DMS53 treated with DMSO at 0.1 percent for 48 hours (cell line): ENCODE results near the gene CGN.

ENCODE experiments used
- DNase-seq: peaks from one replicate; lab custom pipeline; 2025; ENCODE audit not compliant: unreplicated experiment; lab: John Stamatoyannopoulos, UW

The CGN gene, protein sequence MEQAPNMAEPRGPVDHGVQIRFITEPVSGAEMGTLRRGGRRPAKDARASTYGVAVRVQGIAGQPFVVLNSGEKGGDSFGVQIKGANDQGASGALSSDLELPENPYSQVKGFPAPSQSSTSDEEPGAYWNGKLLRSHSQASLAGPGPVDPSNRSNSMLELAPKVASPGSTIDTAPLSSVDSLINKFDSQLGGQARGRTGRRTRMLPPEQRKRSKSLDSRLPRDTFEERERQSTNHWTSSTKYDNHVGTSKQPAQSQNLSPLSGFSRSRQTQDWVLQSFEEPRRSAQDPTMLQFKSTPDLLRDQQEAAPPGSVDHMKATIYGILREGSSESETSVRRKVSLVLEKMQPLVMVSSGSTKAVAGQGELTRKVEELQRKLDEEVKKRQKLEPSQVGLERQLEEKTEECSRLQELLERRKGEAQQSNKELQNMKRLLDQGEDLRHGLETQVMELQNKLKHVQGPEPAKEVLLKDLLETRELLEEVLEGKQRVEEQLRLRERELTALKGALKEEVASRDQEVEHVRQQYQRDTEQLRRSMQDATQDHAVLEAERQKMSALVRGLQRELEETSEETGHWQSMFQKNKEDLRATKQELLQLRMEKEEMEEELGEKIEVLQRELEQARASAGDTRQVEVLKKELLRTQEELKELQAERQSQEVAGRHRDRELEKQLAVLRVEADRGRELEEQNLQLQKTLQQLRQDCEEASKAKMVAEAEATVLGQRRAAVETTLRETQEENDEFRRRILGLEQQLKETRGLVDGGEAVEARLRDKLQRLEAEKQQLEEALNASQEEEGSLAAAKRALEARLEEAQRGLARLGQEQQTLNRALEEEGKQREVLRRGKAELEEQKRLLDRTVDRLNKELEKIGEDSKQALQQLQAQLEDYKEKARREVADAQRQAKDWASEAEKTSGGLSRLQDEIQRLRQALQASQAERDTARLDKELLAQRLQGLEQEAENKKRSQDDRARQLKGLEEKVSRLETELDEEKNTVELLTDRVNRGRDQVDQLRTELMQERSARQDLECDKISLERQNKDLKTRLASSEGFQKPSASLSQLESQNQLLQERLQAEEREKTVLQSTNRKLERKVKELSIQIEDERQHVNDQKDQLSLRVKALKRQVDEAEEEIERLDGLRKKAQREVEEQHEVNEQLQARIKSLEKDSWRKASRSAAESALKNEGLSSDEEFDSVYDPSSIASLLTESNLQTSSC

DNA sequence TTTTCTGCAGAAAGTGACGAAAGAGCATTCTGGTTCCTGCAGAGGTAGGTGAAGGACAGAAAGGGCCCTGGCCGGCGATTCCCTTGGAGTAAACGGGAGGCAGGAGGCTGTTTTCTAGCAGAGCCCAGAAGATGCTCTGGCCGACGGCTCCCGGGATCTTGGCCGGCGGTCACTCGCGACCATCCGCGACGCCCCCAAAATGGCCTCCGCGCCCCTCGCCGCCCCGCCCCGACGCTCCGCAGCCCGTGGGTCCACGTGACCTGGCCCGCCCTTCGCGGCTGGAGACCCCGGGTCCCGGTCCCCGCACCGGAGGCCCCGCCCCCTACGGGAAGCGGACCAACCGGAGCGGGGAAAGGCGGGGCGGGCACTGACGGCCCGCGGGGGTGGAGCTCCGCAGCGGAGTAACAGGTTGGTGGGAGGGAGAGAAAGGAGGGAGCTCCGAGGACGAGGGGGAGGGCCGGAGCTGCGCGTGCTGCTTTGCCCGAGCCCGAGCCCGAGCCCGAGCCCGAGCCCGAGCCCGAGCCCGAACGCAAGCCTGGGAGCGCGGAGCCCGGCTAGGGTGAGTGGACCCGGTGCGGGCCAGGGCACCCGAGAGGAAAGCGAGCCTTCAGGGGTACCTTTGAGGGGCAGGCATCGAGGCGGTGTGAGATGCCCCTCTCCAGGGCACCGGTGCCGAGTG, at the start of gene CGN:
Gene CGN, plus strand, starts transcription at position 431 of the 679 bp plus-strand sequence. CDS start 7,133 bp downstream, outside the sequence.
- DNase-seq: peak; percentile 88

DNA sequence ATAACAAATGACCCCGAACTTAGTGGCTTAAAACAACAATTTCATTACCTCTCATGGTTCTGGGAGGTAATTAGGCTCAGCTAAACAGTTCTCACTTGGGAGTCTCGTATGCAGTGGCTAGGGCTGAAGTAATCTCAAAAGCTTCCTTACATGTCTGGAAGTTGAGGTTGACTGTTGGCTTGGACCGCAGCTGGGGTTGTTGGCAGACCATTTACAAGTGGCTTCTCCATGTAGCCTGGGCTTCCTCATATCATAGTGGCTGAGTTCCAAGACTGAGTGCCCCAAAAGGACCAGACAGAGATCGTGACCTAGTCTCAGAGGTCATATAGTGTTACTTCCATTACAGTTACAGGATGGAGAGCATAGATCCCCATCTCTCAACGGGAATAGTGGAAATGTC, 49.5 kb upstream of the CGN start:
- DNase-seq: no peak

DNA sequence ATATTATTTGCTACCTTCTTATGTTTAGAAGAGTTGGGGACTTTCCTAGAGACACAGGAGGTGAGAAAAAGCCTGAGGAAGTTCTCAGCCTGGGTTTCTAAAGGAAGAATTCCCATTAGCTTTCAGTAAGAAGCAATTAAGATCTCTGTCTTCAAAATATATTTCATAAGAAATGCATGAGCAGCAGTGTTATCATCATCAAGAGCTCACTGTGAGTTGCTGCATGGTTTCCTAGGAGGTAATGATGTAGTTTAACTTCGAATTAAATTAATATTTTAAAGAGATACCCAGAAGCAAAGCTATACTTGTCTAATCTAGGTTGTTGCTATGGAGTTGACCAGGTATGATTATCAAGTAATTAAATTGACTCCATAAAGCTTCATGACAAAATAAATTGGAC, 46.2 kb upstream of the CGN start:
- DNase-seq: no peak

DNA sequence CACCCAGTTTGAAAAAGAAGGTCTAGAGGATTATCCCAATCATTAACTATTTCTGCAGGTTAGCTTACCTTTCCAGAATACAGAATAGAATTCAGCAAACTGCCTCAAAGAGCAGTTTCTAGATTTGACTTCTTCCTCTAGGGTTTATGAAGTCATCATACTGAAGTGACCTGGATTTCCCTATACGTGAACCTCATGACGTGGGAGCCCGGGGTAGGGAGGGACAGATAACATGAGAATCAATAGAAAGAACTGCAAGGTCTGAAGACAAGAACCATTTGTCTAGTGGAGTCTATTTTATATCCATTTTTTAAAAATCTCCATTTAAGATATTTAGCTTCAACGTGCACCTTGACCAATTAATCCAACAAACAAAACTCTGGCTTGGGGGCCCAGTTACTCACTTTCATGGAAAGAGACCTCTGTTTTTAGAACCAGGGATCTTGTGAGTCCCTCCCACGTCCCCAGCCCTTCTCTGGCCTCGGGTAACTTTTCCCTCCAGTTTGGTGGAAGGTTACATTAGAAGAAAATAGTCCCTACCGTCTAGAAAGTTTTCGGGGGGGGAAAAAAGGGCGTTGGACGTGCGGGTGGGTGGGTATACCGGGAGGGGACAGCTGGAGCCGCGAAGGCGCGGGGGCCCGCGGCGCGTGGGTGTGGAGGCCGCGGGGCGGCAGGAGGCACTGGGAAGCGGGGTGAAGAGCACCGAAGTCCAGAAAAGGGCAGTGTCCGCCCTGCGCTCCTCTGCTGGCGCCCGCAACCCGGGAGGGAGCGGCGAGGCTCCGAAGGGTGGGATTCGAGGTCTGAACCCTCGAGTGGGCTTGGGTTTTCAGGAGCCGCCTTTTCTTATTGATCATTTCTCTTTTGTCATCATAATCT, 38.1 kb upstream of the CGN start:
- DNase-seq: peak; percentile 73

DNA sequence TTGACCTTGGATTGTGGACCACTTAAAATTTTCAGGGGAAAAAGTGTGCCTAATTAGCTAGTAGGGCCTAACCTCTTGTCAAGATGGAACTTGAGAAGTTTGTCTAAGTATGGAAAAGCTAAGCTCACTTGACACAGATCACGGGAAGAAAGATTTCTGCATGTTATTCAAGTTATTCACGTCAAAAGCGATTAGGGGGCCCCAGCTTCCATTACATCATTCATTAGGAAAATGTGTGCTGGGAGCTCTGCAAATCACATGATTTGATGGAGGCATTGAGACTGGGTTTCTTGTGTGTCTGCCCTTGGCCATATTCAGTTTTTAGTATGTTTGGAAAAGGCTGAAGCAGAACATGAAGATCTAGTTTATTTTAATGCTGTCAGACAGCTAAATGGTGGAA, 36.4 kb upstream of the CGN start:
- no peak for DNase-seq

DNA sequence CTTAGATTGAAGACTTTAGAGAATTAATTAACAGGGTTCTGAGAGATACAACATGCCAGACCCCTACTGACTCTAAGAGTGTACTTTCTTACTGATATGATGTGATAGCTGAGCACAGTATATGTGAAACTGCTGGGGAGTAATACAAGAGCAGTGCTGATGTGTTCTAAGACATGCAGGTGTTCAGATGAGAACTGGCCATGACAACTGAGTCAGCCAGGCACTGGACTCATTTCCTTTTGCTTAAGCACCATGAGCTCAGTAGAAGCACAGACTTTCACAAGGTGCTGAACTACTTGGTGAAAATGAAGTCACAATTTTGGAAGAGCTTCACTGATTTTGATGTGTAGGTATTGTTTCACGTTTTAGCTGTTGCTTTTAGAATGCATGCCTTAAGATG, 36.0 kb upstream of the CGN start:
- no peak for DNase-seq

DNA sequence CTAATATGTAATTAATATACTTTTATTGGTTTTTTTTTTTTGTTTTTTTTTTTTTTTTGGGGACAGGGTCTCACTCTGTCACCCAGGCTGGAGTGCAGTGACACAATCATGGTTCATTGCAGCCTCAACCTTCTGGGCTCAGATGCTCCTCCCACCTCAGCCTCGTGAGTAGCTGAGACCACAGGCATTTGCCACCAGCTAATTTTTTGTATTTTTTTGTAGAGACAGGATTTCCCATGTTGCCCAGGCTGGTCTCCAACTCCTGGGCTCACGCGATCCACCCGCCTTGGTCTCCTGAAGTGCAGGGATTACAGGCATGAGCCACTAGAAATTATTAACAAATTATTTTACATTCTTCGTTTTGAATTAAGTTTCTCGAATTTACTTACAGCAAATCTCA, 35.1 kb upstream of the CGN start:
- DNase-seq: no peak

DNA sequence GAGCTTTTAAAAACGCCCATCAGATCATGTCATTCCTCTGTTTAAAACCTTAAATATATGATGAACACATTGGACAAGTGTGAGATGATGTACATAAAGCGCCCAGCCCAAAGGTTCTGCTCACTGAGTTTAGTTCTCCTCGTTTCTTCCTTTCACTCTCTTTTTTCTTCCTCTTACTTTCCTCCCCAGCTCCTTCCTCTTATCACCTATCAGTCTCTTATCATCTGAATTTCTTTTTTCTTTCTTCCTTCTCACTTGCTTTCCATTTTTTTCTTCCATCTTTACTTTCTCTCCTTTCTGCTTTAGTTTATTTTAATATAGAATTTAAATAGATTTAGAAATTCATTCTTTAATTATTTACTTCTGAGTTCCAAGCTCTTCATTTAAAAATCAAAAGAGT, 34.1 kb upstream of the CGN start:
- DNase-seq: no peak

DNA sequence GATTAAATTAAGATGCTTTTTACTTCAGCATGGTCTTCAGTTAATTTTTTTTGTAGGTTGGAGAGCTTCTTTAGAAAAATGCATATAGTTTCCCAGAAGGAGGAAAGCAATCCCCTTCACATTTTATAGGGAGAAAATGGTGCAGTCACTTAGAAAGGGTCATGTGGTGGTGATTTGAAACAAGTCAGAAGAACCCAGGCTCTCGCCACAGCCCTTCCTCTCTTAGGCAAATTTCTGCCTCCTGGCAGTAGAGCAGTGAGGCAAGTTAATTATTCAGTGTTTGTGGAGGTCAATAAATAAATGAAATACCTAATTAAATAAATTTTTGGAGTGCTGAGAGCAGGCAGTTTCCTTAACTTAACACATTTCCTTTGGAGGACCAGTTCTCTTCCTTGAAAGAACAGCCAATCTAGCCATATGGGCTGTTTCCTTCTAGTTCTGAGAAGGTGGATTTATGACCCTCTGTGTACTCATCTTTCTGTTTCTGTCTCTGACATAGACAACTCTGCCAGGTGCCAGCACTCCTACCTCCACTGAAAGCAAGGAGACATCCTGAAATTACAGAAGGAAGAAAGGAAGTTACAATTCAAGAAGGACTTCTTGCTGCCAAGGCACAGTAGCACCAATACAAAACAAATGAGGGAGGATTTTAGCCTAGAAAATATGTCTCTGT, 32.9 kb upstream of the CGN start:
- no peak for DNase-seq

DNA sequence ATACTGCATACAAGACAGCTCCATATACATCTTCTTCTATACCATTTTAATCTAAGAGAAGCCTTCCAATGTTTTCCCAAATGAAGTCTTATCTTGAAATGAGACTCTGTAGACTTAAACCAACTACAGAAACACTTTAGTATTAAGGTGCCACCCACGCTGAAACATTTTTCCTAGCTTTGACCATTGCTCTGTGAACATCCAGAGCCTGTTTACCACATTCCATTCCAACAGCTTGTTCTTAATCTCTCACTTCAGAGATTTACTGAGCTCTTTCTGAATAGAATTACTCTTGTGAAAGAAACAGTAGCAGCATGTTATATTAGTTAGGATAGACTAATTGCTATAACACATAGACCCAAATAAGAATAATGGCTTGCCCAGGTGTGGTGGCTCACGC, 32.3 kb upstream of the CGN start:
- no peak for DNase-seq

DNA sequence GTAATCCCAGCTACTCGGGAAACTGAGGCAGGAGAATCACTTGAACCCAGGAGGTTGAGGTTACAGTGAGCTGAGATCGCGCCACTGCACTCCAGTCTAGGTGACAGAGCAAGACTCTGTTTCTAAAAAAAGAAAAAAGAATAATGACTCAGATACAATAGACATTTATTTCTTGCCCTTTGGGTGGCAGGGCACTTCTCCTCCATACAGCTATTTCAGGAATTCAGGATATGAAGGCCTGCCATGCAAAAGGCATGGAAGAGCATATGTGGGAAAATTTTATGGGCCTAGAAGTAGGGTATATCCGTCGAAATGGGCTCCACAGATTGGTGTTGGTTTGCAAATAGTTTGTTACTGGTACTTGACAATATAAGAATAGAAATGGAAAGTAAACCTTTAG, 31.7 kb upstream of the CGN start:
- no peak for DNase-seq

DNA sequence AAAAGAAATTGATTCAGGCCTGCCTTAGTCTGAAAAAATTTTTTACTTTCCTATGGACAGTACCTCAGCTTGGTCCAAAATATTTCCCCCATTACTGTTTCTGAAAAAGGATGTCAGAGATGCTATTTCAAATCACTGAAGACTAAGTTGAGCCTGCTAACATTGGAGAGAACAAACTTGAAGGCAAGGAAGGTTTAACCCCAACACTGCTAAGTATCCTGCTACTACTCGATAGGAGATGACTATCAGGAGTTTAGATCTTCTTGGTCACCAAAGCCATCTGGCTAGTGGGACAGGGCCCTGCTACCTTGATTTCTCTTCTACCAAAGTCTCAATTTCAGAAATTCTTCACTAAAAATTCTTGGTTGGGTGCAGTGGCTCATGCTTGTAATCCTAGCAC, 29.2 kb upstream of the CGN start:
- DNase-seq: no peak

DNA sequence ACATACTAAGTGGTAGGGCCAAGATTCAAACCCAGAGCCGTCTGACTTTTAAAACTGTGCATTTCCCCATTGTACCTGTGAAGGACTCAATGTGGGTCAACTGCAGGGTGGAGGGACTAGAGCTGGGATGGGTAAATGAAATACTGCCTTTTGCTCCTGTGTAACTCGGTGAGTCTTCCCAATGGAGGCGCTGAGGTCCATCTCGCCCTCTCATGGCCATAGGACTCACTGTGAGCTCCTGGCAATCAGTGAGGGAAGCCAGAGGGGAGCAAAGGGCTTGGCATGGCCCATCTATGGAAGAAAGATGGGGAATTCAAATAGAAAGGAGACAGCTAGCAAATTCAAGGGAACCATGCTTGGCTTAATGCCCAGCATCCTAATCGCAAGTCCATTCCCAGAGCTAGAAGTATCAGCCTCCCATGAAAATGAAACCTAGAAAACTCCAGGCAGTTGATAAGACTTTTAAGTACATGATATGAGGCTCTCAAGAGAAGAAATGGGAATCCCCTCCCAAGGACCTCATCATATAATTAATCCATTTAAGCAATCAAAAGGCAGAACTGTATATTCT, 25.4 kb upstream of the CGN start:
- DNase-seq: no peak

DNA sequence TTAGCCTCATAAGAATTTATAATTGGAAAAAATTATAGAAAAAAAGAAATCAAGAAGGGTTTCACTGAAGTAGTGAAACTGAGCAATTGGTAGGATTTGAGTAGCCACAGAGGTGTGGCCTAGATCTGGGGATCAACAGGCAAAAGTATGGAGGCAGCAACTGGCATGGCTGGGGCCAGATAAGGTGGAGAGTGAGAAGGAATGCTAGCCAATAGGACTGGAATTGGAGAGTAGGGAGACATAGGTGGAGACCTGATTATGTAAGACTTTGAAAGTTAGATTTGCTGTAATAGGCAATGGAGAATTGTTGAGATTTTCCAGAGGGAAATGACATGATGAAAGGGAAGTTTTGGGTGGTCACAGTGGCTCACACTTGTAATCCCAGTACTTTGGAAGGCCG, 24.6 kb upstream of the CGN start:
- no peak for DNase-seq

DNA sequence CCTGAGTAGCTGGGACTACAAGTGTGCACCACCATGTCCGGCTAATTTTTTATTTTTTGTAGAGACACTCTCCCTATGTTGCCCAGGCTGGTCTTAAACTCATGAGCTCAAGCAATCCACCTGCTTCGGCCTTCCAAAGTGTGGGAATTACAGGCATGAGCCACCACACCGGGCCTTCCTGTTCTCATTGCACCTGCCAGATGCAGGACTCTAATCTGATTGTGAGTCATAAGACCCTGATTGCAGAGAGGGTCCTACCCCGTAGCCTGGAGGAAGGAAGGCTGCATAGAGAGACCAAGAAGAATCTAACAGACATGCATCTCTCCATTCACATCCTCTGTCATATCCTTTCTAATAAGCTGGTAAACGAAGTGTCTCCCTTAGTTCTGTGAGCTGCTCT, 19.5 kb upstream of the CGN start:
- no peak for DNase-seq

DNA sequence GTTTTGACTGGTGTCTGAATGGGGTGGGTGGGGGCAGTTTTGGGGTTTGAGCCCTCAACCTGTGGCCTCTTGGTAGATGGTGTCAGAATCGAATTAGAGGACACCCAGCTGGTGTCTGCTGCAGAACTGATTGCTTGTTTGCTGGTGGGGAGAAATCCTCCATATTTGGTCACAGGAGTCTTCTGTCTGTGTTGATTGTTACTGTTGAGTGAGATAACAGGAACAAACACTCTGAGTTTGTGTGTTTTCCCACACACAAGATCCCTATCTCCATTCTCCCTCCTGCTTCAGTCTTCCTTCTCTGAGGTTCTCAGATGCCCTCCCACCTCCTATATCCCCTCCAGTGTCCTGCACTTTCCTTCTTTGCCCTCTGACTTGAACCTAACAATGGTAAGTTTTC, 19.1 kb upstream of the CGN start:
- peak; percentile 69 for DNase-seq

DNA sequence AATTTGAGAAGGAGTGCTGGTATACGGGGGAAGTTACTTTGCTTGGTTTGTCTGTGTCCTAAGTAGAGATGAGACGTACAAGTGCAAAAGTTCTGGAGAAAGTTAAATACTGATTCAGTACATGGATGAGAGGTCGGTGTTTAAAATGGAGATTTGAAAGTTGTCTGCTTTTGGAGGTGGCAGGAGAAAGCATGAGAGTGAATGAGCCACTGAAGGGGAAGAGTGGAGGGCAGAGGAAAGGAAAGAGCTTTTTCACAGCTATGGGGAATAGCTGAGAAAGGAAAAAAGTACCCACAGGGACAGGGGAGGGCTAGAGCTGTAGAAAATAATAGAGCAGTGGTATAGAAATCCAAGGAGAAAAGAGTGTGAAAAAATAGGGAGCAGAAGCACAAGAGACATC, 18.1 kb upstream of the CGN start:
- DNase-seq: no peak

DNA sequence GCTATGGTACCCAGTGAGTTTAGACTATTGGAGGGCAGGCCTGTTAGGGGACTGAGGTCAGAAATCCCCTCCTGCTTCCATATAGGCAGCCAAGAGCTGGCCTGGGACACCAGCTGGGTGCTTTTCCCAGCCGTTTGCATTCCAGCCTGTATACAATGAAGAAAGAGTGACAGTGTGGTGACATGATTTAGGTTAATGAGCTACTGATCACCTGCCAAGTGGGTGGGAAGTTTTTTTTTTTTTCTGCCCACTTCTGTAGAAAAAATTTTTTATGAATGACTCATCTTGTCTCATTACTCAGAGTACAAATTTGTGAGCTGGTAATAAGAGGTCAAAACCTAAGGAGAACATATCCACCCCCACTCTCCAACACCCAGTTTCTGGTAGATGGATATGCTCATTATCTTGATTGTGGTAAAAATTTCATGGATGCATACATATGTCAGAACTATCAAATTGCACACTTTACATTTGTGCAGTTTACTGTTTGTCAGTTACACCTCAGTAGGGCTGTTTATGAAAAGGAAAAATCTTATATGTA, 16.4 kb upstream of the CGN start:
- DNase-seq: peak; percentile 86

DNA sequence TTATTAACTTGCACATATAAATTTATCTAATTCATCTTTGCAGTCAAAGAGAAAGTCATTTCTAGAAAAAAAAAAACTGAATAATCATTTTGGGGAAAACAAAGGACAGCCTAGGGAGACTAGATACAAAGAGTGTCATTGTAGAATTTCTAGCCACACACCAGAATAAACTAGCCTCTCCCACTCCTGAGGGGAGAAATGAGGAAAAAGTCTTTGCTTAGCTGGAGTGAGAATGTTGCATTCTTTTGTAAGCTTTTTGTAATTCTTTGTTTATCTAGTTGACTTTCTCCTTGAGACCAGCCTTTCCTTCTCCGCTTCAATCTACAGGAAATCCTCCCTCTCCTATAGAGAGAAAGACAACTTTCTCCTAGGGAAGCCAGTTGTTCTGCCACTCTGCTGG, 15.9 kb upstream of the CGN start:
- DNase-seq: no peak
